HT-29 (cell line): ENCODE results near the gene TRIM26. TPM values are rescaled to one million over a fixed set of nuclear protein-coding genes. Genes with fewer than 3 reads are reported as not detected.
A peak's percentile ranks its signal among the peaks of the same experiment; 100 is the strongest.
"Not testable (repeated sequence)": the region's sequence is repeated elsewhere in the genome, so short reads cannot be mapped to it uniquely, and the experiment has no call there.

ENCODE experiments used
- DNase-seq: peaks from one replicate; pipeline ENCODE4 v3.0.0-alpha.2; 2015; ENCODE audit warnings: low spot score
- total RNA-seq: library from RNA; depleted of rRNA; stranded (reverse); fragments of >200 nt; shearing (Covaris generic); gene quantifications from 2 replicates; pipeline ENCODE4 v1.2.3, GENCODE V29; 2014; rRNA removed

Gene TRIM26
- total RNA-seq: 63.1 and 63.5 TPM in 2 replicates

DNA sequence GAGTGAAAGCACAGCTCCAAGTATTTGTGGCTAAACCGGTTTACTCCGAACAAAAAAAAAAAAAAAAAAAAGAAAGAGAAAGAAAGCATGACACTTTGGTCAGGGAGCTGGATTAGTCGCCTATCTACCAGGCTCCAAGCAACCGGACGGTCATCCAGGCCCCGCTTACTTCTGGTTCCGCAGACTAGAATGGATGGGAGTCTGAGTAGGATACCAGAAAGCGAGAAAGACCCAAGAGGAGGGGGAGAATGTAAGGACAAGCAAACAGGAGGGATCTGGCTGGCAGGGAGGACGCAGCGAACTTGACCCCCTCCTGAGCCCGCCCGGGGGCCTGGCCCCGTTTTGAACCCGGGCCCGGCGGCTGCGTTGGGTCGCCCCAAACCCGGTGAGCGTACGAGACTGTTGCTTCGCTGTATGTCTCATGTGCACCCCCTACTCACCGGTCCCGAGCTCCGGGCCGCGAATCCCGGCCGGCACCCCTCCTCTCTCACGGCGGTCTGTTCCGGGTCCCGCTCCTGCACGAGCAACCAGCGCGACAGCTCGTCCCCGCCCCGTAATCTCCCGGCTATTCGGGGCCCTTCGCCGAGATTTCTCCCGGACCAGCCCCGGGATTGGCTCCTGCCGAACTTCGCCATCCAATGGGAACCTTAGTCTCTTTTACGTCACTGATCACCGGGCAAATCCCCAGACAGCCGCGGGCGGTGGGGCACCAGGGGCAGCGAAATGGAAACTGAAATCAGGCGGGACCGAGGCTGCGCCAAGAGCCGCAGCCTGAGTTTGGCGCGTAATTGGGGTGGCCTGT lies at the start of gene TRIM26:
TSS of gene TRIM26 (minus strand) at position 542 of the 802 bp plus-strand sequence. CDS start 14,303 bp downstream, outside the sequence.
- peak; percentile 97 for DNase-seq

GRCh38 chr6:30260036-30260504 lies 46.9 kb upstream of the TRIM26 start:
- DNase-seq: no peak

GRCh38 chr6:30259140-30260035 lies 46.2 kb upstream of the TRIM26 start:
- DNase-seq: no peak

- no peak for DNase-seq
Measured at GRCh38 chr6:30258204-30258603, 45.0 kb upstream of the TRIM26 start.

GRCh38 chr6:30252417-30252816 lies 39.2 kb upstream of the TRIM26 start:
- not testable (repeated sequence) for DNase-seq

DNA sequence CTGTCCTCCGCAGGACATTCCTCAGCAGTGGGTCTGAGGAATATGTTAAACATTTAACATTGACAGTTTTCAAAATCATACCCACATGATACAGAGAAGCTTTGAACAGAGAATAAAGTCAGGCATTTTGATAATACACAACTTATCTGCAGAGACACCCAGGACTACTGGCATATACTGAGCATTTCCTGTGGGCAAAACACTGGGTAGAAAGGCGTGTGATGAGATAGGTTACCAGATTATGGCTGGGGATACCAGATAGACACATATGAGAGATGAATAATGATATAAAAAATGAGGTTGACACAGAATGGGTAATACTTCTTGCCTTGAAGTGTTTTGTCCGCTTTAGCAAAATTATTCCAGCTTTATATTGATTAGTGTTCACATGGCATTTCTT lies 31.4 kb upstream of the TRIM26 start:
- DNase-seq: no peak

DNA sequence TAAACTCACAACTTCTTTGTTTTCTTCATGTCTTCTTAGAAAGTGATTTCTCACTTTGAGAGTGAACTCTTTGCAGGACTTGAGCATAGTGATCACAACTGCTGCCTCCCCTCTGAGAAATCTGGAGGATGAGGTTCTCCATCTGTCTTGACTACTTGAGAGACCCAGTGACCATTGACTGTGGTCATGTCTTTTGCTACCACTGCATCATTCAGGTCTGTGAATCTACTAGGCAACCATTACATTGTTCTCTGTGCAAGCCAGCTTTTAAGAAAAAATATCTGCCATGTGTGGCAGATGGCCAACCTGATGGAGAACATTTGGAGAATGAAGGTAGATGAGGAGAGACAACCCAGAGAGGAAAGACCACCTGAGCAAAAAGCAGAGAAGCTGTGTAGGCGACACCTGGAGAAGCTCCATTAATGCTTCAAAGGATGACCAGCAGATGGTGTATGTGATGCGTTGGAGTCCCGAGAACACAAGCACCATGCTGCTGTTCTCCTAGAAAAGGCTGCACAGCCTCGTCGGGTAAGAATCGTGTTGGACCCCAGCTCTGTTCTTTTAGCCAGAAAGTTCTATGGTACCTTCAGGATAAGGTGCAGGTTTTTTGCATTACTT lies 25.1 kb upstream of the TRIM26 start:
- DNase-seq: peak; percentile 52

GRCh38 chr6:30234356-30234755 lies 21.1 kb upstream of the TRIM26 start:
- DNase-seq: no peak

DNA sequence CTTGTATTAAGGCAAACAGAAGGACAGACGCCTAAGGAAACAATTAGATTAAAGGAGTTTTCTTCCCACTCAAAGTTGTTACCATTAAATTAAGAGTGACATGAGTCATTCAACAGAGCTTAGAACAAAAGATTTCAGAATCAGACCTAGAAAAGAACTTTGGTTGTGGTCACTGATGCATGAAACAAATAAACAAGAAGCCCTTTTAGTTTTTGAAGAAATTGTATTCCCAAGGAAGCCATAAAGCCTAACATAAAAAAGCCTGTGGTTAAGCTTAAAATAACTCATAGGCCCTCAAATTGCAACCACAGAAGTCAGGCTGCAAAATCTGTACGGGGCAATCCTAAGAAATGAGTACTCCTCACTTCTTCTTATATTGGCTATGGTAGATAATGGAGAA lies 17.9 kb upstream of the TRIM26 start:
- DNase-seq: no peak

DNA sequence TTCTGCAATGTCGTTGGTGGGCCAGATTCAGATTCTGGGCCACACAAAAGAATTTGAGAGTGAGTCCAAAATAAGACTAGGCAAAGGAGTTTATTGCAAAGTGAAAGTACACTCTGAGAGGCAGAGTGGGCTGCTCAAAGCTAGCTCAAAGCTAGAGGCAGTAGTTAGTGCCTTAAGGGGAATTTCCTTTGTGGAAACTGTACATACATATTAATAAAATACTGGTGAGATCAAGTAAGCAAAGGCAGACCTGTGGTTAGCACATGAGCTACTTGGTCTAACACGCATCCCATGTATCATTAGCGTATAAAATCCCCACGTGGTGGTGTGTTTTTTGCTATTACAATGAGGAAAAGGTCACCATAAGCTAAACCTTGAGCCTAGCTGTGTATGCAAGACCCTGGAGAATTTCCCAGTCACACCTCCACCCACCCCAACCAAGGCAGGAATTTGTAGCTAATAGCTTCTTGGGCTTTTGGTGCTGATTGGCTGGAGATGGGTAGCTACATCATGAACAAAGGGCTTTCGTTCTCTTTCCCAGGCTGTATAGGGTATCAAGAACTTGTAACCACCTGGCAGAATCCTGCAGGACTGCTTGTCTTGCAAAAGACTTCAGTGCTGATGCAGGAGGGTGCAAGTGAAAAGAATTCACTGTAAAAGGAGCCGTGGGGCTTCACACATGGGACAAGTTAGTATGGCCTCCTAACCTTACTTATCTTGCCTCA lies 14.7 kb upstream of the TRIM26 start:
- no peak for DNase-seq

DNA sequence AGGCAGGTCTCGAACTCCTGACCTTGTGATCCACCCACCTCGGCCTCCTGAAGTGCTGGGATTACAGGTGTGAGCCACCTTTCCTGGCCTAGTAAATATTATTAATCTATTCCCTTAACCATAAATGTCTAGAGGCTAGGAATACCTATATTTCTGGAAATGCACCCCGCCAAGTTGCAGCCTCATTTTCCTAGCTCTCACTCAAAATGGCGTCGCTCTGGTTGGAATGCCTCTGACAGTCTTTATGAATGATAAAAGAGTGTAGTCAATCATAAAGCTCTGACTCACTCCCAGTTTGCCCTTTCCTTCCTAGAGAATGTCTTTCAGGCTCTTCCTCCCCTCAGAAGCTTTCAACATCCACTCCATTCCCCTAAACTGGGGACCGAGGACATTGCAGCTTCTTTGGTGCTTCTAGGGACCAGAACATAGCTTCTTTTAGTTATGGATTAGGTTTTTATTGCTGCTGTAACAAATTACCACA lies 14.1 kb upstream of the TRIM26 start:
- DNase-seq: no peak

- DNase-seq: no peak
Measured at GRCh38 chr6:30223339-30223738, 10.1 kb upstream of the TRIM26 start.

DNA sequence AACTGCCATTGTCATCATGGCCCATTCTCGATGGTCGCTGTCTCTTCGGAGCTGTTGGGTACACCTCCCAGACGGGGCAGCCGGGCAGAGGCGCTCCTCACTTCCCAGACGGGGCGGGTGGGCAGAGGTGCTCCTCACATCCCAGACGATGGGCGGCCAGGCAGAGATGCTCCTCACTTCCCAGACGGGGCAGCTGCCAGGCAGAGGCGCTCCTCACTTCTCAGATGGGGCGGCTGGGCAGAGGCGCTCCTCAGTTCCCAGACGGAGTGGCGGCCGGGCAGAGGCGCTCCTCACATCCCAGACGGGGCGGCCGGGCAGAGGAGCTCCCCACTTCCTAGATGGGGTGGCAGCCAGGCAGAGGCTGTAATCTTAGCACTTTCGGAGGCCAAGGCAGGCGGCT lies 8.8 kb upstream of the TRIM26 start:
- DNase-seq: not testable (repeated sequence)

- DNase-seq: not testable (repeated sequence)
Measured at GRCh38 chr6:30221395-30221794, 8.2 kb upstream of the TRIM26 start.

GRCh38 chr6:30219244-30219643 lies 6.0 kb upstream of the TRIM26 start:
- peak; percentile 80 for DNase-seq

DNA sequence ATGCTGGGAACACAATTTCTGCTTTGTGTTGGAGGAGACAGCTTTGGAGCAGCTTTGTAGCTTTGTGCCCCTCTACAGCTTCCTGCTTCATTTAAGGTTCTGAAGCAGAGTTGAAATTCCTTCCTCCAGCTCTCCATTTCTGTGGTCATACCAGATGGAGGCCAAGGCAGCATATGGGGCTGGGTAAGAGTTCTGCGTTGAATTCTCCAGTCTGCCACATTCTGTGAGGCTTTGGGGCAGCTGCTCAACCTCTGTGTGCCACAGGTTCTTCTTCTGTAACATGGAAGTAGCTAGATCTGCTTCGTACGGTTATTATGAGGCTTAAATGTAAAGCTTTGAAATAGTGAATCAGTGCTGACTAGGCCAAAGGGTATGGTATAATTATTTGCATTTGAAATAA lies 2.9 kb upstream of the TRIM26 start:
- DNase-seq: no peak

DNA sequence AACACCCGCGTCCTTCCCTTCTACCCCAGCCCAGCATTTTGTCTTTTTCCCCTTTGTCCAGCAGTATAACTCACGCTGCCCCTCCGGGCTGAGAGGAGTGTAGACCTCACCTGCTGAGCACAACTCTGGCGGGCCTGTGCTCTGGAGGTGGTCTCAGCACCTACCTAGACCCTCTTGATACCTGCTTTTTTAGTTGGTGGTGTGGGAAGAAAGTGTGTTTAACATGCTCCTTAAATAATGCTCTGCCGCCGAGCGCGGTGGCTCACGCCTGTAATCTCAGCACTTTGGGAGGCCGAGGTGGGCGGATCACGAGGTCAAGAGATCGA lies 1.4 kb upstream of the TRIM26 start:
- DNase-seq: no peak

GRCh38 chr6:30213957-30214656 lies 901 bp upstream of the TRIM26 start:
- DNase-seq: peak; percentile 80

GRCh38 chr6:30213667-30213956 lies 406 bp upstream of the TRIM26 start:
- no peak for DNase-seq

- peak; percentile 19 for DNase-seq
Measured at GRCh38 chr6:30211899-30212298, 1.3 kb downstream of the TRIM26 start.

DNA sequence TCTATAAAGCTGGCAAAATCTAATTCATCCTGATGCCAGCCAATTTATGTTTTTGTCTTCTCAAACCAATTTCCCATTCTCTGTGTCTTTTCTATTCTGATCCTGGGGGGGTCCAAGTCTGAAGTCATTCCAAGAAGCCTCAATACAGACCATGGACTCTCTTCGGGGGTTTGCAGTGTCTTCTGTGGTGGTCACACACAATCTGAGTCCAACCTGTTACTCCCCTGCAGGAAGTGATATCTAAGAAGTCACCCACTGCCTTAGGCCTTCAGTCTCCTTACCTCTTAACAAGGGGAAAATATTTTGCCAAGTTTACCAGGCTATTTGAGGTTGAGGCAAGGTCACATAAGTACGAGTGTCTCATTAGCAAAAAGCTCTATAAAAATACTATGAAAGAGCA lies 1.9 kb downstream of the TRIM26 start:
- DNase-seq: no peak
